CD4-positive, alpha-beta T cell treated with Interleukin-15 for 1 hour (primary cell): ENCODE results near the gene CLEC18C.
"Not testable (repeated sequence)": the region's sequence is repeated elsewhere in the genome, so short reads cannot be mapped to it uniquely, and the experiment has no call there.

Experiments used
- DNase-seq: peaks from one replicate; pipeline ENCODE4 v3.0.0-alpha.2; 2020

Gene CLEC18C

GRCh38 chr16:70173212-70173837 is at the start of gene CLEC18C:
TSS of gene CLEC18C (plus strand) at chr16:70173787. CDS start at chr16:70174279, 492 bp downstream.
- DNase-seq = not testable (repeated sequence)

- not testable (repeated sequence) for DNase-seq
These were observed 49.8 kb upstream of the CLEC18C start for GRCh38 chr16:70123822-70124221.

GRCh38 chr16:70126226-70126625 is 47.4 kb upstream of the CLEC18C start:
- DNase-seq = not testable (repeated sequence)

- DNase-seq = not testable (repeated sequence)
These were observed 45.9 kb upstream of the CLEC18C start for GRCh38 chr16:70127706-70128105.

GRCh38 chr16:70128844-70129243 is 44.7 kb upstream of the CLEC18C start:
- not testable (repeated sequence) for DNase-seq

GRCh38 chr16:70135796-70136195 is 37.8 kb upstream of the CLEC18C start:
- not testable (repeated sequence) for DNase-seq

- DNase-seq = not testable (repeated sequence)
These were observed 37.0 kb upstream of the CLEC18C start for GRCh38 chr16:70136595-70136994.

DNA sequence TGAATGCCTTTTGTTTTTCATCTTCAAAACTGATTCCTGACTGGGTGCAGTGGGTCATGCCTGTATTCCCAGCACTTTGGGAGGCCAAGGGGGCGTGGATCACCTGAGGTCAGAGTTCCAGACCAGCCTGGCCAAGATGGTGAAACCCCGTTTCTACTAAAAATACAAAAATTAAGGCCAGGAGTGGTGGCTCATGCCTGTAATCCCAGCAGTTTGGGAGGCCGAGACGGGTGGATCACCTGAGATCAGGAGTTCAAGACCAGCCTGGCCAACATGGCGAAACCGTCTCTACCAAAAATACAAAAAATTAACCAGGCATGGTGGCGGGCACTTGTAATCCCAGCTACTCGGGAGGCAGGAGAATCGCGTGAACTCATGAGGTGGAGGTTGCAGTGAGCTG is 30.8 kb upstream of the CLEC18C start:
- not testable (repeated sequence) for DNase-seq

- not testable (repeated sequence) for DNase-seq
These were observed 30.2 kb upstream of the CLEC18C start for GRCh38 chr16:70143231-70143895.

DNA sequence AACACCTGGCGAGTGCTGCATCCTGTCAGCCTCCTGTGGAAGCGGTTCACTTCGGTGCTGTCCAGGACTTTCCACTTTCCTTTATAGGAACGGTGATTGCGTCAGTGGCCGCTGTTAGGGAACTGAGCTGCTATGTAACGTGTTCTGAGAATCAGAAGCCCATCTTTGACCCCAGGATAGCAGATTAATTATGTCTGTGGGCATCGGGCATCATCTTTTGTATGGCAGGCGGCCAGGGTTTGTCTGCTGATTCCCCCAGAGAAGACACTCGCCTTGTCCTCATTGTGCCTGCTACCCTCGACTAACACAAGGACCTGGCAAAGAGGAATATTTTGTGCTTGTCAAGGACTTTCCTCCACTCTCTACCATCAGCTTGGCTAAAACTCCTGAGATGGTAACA is 25.7 kb upstream of the CLEC18C start:
- not testable (repeated sequence) for DNase-seq

DNA sequence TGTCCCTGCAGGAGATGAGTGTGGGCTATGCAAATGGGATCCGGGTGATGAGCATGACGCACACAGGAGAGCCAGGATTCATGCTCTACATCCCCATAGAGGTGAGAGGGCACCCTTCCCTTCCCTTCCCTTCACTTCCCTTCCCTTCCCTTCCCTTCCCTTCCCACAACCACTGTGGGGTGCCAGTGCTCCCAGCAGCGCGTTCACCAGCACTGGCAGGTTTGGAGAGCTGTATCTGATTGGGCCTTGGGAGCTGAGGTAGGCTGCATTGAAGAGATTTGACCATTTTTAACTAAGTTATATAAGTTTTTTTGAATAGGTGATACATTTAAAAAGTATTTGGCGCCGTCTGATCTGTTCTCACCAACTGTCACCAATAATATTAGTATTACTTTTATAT is 25.1 kb upstream of the CLEC18C start:
- not testable (repeated sequence) for DNase-seq

DNA sequence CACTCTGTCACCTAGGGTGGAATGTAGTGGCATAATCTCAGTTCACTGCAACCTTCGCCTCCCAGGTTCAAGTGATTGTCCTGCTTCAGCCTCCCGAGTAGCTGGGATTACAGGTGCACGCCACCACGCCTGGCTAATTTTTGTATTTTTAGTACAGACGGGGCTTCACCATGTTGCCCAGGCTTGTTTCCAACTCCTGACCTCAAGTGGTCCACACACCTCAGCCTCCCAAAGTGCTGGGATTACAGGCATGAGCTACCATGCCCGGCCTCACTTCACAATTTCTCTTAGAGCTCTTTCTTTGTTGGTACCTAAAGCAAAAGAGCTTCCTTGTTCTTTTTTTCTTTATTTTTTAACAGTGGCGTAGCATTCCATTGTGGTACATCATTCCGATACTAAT is 24.3 kb upstream of the CLEC18C start:
- not testable (repeated sequence) for DNase-seq

DNA sequence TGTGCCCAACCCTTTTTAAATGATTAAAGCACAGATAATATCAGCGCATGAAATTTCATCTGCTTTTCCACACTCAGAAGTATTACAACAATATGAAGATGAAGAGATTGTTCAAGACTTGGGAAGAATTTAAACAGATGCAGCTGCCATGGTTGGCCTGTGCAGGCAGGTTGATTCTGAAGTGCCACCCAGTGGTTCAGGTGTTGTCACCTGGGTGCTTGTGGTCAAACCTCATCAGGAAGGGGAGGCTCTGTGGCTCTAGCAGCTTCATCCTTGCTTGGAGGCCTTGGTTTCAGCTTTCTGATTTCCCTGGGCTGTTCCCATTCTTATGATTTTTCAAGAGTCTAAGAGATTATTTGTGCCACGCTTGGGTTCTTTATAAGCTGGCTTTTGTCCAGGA is 22.2 kb upstream of the CLEC18C start:
- DNase-seq = no peak

DNA sequence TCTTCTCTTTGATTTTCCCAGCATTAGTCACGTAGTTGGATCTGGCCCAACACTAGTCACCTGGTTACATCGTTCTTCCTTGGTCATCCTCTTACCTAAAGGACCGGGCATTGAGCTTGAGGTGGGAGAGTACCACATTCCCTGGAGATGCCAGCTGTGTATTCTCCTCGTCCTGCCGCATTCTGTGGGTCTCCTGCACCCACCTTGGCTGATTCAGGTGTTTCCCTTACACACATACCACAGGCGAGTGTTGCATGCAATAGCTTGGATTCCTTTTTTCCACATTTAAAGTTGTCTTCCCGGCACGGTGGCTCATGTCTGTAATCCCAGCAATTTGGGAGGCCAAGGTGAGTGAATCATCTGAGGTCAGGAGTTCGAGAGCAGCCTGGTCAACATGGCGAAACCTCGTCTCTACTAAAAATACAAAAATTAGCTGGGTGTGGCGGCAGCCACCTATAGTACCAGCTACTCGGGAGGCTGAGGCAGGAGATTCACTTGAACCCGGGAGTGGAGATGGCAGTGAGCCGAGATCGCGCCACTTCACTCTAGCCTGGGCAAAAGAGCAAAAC is 21.6 kb upstream of the CLEC18C start:
- DNase-seq = no peak

DNA sequence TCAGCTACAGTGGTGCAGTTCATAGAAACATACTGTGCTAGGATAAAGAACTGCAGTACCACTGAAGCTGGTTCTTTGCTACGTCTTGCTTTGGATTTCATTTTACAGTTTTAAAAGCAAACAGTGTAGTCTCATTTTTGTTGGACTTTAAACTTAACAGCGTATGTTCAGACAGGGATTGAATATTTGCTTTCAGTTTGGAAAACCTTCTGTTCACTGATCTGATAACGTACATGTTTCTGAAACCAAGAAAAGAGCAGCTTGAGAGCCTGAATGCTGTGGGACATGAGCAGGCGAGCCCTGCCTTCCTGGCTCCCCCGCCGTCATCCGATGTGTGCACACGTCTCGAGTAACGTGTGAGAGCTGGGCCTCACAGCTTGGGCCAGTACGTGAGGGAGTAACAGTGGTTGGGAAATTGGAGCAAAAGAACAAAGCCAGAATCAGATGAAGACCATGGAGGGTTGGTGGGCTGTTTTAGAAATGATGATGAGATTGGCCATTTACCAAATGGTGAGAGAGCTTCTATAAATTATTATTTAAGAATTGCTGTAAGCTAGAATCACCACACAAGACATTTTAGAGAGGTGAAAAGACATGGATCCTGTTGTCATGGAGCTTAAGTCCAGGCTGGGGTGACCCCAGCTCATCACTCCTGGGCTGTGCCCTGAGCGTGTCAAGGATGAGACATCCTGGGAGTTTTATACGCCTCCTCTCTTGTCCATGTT is 20.8 kb upstream of the CLEC18C start:
- DNase-seq = no peak

DNA sequence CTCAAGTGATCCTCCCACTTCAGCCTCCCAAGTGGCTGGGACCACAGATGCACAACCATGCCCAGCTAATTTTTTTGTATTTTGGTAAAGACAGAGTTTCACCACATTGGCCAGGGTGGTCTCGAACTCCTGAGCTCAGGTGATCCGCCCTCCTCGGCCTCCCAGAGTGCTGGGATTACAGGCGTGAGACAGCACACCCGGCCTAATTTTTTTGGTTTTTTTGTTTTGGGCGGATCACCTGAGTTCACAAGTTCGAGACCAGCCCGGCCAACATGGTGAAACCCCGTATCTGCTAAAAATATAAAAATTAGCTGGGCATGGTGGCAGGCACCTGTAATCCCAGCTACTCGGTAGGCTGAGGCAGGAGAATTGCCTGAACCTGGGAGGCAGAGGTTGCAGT is 18.9 kb upstream of the CLEC18C start:
- not testable (repeated sequence) for DNase-seq

- no peak for DNase-seq
These were observed 17.2 kb upstream of the CLEC18C start for GRCh38 chr16:70156207-70156978.

DNA sequence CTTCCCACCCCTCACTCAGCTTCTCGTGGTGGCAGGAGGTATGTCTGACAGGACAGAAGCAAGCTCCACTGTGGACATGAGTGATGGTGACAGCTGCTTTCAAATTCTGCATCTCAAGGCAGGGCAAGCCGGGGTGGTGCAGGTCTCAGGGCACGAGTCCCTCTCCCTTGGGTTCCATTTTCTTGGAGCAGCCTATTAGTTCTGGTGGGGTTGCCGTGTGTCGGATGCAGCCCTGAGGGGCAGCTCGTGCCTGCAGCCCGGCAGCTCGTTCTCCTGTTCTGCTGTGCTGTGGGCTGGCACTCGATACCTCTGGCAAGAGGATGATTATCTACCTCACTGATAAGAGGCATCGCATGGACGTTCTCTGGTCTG is 16.5 kb upstream of the CLEC18C start:
- DNase-seq = no peak

DNA sequence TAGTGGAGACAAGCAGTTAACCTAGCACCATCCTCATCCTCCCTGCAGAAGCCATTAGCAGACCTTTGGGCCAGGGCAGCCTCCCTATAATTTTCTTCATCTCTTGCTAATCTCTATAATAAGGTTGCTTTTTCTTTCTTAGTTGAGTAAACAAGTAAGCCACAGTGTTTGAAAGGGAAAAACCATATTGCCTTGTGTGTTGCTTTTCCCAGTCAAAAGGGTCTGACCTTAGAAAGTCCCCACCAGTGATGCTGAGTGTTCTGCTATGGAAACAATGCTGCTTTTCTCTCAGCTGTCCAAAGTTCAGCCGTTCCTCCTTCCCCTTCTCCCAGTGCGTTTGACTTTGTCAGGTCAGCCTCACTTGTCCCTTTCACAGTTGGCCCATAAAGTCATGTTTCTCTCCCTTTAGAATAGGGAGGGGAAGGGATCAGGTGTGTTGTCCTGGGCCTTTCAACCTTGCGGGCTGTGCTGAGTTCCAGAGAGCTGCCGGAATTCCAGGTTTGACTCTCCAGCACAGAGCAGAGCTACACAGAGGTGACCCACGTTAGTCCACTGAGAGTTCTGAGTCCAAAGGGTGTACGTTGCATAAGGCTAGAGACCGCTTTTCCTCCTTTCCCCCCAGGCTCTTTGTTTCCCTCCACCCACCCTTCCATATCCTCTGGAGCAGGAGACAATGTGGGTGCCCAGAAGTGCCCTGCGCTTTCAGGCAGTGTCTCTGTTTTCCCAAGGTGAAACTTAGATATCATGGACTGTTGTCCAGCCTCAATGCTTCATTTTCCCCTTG is 15.9 kb upstream of the CLEC18C start:
- no peak for DNase-seq

- DNase-seq = no peak
These were observed 15.2 kb upstream of the CLEC18C start for GRCh38 chr16:70158261-70158939.
